ENCODE measurements around the gene ACAD10. TPM values are rescaled to one million over a fixed set of nuclear protein-coding genes. Genes with fewer than 3 reads are reported as not detected.
"Not testable (repeated sequence)": the region's sequence is repeated elsewhere in the genome, so short reads cannot be mapped to it uniquely, and the experiment has no call there.

The ACAD10 gene
- total RNA-seq = 10 to 100 TPM; 11.6 to 19.1 TPM
- long read RNA-seq, donor 1, partial matches to known transcripts = 0 of 1 reads
- long read RNA-seq, donor 1, other reads (novel, unspliced or antisense) = 0 of 1 reads
- long read RNA-seq, donor 2, partial matches to known transcripts = 2 of 2 reads
- long read RNA-seq, donor 2, other reads (novel, unspliced or antisense) = 0 of 2 reads

DNA sequence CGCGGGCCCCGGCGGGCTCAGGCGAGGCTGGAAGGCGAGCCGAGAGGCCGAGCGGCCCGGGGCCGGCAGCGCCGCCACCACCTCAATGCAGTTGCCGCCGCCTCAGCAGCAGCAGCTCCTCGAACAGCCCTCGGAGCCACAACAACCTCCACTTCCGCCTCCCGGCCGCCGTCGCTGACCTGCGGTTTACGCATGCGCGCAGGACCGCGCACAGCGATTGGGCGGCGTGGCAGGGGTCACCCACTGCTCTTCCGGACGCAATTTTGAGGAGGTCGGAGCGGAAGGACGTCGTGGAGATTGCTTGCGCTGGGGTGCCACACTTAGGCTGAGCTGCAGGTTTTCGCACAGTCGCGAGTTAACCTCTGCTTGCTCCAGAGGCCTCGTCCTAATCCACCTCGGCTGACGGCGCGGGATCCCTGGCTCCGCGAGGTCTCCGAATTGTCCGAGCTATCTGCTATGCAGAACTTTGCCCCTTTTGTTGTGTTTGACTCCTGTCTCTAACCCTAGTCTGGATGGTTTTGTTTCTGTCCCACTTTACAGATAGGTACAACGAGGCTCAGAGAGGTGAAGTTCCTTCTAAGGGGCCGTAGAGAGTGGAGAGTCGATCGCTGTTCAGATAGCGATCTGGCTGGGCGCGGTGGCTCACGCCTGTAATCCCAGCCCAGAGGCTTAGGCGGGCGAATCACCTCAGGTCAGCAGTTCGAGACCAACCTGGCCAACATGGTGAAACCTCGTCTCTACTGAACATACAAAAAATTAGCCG is at the start of gene ACAD10, which contains the start of gene BRAP:
Gene ACAD10, plus strand, starts transcription at position 243 of the 763 bp plus-strand sequence. CDS start 6,657 bp downstream, outside the sequence.
Gene BRAP, minus strand, starts transcription at position 146 of the 763 bp plus-strand sequence. CDS start 164 bp downstream, outside the sequence.
- intact Hi-C loops (cut with DNase I) = no loop called here
- DNase-seq (ENCODE audit: low spot score) = peak; percentile 98

DNA sequence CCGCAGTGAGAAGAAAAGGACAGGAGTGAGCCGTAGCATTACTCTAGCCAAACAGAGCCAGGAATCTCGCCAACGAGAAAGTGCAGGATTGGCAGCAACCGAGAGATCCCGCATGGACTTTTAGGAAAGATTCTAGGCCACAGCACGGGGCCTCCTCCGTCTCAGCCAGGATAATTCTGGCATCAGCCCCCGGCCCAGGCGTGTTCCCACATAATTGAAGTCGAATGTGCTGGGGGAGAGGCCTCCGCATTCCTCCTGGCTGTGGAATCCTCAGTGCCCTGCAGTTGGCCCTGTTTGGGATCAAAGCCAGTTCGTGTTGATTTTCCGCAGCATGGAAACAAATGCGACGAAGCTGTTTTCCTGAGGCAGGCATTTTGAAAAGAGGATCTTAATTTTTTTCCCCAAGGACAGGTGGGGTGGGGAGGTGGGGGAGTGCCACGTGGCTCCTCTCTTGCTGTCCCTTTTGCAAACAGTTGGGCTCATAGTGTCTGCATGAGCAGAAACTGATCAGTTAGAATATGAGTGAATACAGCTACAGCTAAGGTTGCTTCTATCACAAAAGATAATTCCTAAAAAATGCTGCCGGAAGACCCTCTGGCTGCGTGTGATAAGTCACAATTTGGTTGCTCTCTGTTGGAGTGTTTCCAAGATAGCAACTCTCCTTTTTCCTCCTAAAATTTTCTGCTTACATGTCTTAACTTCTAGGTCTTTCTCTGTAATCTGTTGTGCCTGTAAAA is 49.5 kb upstream of the ACAD10 start:
- DNase-seq (ENCODE audit: low spot score) = peak; percentile 85
- intact Hi-C loops (cut with DNase I) = no loop called here

DNA sequence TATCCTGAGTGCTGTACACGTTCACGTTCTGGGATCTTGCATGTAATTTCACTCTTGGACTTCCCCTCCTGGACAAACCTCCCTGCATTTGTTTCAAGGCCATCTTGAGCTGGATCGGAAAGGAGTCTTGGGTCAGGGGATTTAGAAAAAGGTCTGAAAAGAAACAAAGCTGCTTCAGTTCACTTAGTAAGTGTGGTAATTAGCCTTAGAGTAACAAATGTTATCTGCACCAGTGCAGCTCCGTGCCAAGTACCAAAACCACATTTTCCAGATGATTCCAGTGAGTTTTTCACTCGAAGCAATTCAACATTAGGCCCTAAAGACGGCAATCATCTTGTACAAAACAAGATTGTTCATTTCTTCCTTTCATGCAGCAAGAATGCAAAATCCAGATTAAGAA is 47.3 kb upstream of the ACAD10 start:
- intact Hi-C loops (cut with DNase I) = no loop called here
- DNase-seq (ENCODE audit: low spot score) = no peak

DNA sequence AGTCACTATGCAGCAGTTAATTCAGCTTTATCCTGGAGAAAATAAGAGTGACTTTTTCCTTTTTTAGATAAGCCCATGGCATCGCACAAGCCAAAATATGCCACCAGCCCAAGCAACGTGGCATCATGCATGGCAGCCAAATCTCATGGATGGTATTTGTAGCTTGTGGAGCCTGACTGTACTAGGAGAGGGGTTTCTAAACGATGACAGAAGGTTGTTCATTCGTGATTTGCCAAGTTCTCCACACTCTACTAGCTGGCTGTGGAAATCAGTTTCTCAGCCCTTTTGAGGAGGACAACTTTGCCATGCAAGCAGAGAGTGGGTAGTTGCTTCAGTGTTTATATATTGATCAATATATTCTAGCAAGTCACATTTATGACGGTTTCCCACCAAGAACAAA is 45.3 kb upstream of the ACAD10 start:
- intact Hi-C loops (cut with DNase I) = no loop called here
- DNase-seq (ENCODE audit: low spot score) = no peak

DNA sequence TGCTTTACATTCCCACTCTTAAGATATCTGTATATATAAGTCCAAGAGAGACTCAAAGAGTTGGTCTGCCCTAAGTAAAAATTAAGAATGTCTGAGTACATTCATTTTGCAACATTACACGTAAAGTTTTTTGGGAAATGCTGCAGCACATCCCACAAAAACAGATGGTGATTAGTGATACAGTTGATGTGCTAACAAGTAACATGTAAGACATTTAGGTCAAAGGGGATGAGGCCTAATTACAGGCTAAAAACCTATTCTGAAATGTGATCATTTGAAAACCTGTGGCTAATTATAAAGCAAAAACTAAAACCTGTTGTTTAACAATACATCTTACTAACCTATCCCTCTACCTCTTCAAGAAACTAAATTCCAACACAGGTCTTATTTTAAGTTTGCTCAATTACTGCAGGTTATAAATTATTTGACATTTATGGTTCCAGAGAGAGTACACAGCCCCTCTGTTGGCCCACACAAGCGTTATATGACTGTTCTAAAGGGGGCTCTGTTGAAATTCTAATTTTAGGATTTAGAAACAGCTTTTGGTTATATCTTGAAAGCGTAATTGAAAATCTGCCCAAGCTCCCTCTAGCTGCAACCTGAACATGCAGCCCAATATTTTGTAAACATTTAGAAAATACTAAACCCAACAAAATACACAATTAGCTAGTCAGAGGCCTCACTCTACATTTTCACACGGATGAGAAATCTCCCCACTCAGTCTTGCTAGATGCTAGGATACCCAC is 43.0 kb upstream of the ACAD10 start:
- intact Hi-C loops (cut with DNase I) = no loop called here
- no peak for DNase-seq (ENCODE audit: low spot score)

DNA sequence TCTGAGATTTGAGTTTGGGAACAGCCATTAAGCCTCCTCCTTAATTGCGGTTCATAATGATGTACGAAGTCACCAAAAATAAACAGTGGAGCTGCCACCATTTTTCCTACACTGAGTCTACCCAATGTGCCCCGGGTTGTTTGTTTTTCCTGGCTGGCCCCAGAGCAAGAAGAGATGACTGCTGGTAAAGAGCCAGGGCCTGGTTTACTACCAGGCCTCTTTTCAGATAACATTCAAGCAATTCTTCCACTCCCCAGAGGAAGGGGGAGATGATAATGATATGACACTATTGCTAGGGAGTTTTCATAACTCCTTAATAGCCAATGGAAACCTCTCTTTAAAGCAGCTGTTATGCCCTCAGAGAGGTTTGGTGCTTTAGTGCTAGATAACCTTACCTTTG is 42.4 kb upstream of the ACAD10 start:
- intact Hi-C loops (cut with DNase I) = no loop called here
- no peak for DNase-seq (ENCODE audit: low spot score)

DNA sequence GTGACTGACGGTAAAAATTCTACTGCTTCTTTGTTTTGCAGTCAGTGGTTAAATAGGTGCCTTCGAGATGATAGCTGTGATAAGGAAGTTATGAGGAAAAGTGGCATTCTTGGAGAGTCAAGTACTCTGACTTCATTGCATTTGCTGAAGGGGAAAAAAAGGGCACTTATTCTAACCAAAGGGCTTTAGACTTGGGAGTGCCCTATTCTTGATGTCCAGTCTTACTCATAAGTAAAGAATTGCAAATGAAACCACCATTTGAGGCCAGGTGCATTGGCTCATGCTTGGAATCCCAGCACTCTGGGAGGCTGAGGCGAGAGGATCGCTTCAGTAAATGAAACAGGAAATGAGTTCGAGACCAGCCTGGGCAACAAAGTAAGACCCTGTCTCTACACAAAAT is 40.4 kb upstream of the ACAD10 start:
- intact Hi-C loops (cut with DNase I) = no loop called here
- DNase-seq (ENCODE audit: low spot score) = no peak

DNA sequence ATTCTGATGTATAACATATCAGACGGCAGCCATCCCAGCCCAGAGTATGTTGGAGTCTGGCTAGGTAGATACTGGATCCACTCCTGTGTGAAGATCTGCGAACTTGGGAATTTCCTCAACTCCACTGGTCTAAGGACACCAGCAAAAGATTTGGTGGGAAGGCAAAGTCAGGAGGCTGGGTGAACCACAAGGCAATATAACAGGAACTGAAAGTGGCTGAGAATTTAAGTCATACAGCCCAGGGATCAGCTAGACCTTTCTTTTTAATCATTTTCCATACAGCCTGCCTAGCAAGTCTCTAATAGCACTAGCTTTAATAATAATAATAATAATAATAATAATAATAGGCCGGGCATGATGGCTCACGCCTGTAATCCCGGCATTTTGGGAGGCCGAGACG is 34.9 kb upstream of the ACAD10 start:
- intact Hi-C loops (cut with DNase I) = no loop called here

DNA sequence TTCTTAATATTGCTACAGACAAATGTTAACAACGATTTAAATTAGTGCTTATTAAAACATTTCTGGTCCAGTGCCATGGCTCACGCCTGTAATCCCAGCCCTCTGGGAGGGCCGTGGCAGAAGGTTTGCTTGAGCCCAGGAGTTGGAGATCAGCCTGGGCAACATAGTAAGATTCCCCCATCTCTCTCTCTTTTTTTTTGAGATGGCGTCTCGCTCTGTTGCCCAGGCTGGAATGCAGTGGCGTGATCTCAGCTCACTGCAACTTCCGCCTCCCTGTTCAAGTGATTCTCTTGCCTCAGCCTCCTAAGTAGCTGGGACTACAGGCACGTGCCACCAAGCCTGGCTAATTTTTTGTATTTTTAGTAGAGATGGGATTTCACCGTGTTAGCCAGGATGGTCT is 33.3 kb upstream of the ACAD10 start:
- intact Hi-C loops (cut with DNase I); DNase-seq (ENCODE audit: low spot score): not testable (repeated sequence)

More for the DNA sequence above, 34.9 kb upstream of the ACAD10 start:
- no peak for DNase-seq (ENCODE audit: low spot score)

DNA sequence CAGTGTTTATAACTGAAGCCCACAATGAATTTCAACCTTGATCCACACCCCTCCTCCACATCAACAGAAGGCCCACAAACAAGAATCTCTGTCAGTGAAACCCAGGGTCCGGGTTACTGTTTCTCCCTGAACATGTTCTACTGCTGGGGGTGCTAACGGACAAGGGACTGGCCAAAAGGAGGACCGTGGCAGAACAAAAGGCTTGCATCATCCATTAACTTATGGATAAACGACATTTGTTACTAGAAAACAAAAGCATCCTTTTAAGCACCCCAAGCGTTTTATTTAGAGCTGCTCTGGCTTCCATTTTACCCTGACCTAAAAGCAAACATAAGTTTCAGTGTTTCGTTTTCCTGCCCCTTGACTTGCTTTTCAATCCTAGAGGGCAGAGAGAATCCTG is 32.3 kb upstream of the ACAD10 start:
- DNase-seq (ENCODE audit: low spot score) = no peak
- intact Hi-C loops (cut with DNase I) = no loop called here

DNA sequence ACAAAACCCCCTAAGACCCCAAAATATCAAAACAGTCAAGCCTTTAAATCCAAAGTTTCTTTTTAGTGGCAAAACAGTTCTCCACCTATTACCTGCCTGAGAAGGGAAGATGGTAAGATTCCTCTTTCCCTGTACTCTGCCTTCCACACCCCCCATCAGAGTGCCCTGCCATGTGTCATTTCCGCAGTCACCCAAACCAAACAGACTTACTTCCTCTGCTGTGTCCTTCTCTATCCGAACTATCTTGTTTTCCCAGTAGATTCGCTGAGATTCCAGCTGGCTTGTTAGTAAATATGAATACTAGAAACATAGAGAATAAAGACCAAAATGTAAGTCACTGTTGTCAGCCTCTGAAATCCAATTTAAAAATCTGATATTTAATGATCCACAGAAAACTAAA is 30.5 kb upstream of the ACAD10 start:
- intact Hi-C loops (cut with DNase I) = no loop called here
- DNase-seq (ENCODE audit: low spot score) = no peak

DNA sequence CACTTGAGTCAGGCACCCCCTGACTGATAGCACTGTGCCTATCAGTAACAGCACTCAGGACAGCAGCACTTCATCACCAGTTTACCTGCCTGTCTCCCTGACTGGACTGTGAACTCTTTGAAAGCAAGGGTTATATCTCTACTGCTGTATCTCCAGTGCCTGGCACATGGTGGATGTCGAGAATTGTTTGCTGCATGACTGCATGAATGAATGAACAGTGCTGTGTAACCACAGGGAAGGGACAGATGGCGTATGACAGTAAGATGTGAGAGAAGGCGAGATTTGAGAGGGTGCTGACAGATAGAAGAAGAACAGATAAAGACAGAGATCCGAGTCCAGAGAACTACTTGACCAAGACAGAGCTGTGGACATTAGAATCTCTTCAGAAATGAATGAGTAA is 29.8 kb upstream of the ACAD10 start:
- intact Hi-C loops (cut with DNase I) = no loop called here

DNA sequence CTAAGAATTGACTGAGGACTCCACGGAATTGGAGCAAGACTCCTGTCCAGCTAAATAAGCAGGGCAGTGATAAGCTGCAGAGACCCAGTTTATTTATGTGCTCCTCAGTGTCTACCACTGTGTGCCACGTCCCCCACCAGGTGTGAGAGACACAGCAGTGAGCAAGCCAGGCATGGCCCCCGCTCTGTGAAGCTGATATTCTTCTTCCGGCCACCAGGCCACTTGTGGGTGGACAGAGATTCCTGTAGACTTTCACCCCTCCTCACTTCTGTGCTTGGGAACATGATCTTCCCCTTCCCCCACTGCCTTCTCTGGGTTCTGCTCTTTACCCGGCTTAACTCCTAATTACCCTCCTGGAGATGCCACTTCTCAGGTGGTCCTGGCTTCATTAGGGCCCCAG is 21.4 kb upstream of the ACAD10 start:
- intact Hi-C loops (cut with DNase I) = no loop called here
- DNase-seq (ENCODE audit: low spot score) = no peak

More for the DNA sequence above, 29.8 kb upstream of the ACAD10 start:
- DNase-seq (ENCODE audit: low spot score) = no peak

DNA sequence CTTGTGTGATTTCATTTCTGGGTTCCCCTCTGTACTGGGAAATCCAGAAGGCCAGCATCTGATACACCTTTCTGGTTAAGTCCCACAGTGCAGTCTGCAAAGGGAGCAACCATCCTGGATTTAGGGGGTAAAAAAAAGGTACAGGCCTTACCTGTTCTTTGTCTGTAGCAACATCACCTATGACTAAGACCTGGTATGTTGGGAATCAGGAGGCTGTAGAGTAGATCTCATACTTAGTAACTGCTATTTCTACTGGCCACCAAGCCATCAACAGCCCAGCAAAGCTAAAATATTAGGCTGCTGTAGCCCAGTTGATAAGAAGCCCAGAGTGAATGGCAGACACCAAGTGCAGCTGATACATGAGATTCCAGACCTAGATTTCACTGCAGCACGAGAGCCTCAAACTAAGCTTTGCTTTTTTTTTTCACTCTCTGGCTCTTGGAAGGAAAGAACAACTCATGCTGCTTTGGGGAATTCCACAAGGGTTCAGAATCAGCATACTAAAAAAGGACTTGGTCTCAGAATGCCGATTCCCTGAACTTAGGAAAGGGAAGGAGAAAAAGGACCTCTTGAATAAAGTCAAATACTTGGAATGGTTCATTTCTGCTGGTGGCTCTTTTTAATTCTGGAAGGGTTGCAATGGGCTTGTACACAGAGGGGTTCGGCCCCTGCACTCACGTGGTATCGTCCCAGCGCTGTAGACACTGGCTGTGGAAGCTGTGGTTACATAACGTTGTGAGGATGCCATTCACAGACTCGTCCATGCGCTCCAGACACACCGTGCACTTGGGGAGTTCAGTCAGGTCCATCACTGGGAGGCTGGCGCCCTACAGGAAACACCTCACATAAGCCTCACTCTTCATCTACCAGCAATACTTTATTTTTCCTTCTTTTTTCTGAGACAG is 20.6 kb upstream of the ACAD10 start:
- intact Hi-C loops (cut with DNase I) = no loop called here
- no peak for DNase-seq (ENCODE audit: low spot score)

DNA sequence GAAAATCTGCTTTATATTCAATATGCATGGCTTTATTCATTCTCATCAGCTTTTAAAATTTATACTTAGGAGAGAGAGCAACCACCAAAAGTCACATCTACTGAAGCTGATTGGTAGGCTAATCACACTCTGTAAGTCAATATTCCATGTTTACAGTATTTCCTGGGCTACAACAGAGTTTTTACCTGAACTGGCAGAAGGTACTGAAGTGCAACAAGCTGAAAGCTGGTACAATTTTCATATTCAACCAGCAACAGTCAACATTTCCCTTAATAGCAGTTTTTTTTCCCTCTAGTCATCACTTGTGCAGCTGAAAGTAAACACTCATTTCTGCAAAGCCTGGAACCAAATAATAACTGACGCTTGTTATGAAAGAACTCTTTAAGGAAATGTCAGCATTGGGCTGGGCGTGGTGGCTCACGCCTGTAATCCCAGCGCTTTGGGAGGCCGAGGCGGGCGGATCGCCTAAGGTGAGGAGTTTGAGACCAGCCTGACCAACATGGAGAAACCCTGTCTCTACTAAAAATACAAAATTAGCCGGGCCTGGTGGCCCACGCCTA is 13.0 kb upstream of the ACAD10 start:
- intact Hi-C loops (cut with DNase I) = loop anchor here in 1 of 2 donors (10.0 kb wide), 1 partner anchor 128 kb away; no protein-coding TSS in a partner anchor
- DNase-seq (ENCODE audit: low spot score) = no peak

DNA sequence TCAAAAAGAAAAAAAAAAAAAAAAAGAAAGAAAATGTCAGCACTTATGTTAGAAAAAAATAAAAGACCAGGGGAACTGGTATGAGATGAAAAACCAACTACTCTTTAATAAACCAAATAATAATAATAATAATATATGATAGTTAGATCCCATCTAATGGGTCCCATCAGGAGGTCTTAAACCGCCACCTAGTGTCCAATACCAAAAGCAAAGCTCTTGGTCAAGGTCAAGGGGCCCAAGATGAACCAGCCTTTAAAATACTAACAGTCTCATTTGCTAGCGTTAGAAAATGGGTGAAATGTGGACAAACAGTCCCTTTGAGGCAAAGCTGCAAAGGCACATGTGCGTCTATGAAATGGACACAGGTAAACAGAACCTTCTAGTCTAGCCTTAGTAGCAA is 12.3 kb upstream of the ACAD10 start:
- DNase-seq (ENCODE audit: low spot score) = no peak
- intact Hi-C loops (cut with DNase I) = loop anchor here in 1 of 2 donors (10.0 kb wide), 1 partner anchor 129 kb away; no protein-coding TSS in a partner anchor

DNA sequence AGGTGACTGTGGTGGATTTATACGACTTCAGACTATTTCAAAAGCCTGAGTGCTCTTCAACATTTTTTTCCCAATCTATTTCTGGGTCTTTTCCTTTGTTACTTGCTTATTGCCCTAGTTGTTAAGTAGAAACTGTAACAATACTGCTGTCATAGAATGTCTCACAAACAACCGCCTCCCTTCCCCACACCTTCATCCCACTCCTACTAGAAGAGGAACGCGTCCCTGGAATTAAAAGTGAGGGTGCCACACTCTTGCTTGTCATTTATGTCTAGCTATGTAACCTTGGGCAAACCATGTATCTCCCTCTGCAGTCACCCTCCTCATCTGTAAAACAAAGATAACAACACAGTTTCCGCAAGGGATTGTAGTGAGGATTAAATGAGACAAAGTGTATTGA is 8.7 kb upstream of the ACAD10 start:
- intact Hi-C loops (cut with DNase I) = loop anchor here in 1 of 2 donors (10.0 kb wide), 1 partner anchor 132 kb away; no protein-coding TSS in a partner anchor
- DNase-seq (ENCODE audit: low spot score) = no peak

All from posterior vena cava (tissue), 2 donors.